ENCODE results near the gene ADARB1. TPM values are rescaled to one million over a fixed set of nuclear protein-coding genes. Genes with fewer than 3 reads are reported as not detected.
A peak's percentile ranks its signal among the peaks of the same experiment; 100 is the strongest.

ADARB1 gene
- total and polyA plus RNA-seq, 2 experiments from 2014 or later = 9.4 to 14.0 TPM

GRCh38 chr21:45029298-45029947 lies 45.0 kb upstream of the ADARB1 start:
- Histone ChIP-seq H3K27me3 (no peaks in the 10 kb centered on the region), H3K27ac (no peak overlapping the region), H3K4me1 (ENCODE audit: low read depth) (peaks cover 14% of the 10 kb centered on the region), H3K9me3 (ENCODE audit: low read depth) (no peaks in the 10 kb centered on the region), H3K36me3 (no peaks in the 10 kb centered on the region), H3K4me3 (no peak overlapping the region)
- TF ChIP-seq CTCF (IDR thresholded peaks at IDR 0.05; ENCODE audit: low read depth, low read length) = no peak
- DNase-seq (ENCODE audit: low read depth in 1 of 2, low spot score in 1 of 2) = peak in 1 of 2 donors; percentile 69

GRCh38 chr21:45029948-45030681 lies 44.3 kb upstream of the ADARB1 start:
- Histone ChIP-seq H3K27me3 (no peaks in the 10 kb centered on the region), H3K36me3 (no peaks in the 10 kb centered on the region), H3K27ac (no peak overlapping the region), H3K9me3 (ENCODE audit: low read depth) (no peaks in the 10 kb centered on the region), H3K4me1 (ENCODE audit: low read depth) (peaks cover 21% of the 10 kb centered on the region), H3K4me3 (no peak overlapping the region)
- no peak for DNase-seq (ENCODE audit: low read depth in 1 of 2, low spot score in 1 of 2)
- no peak for TF ChIP-seq CTCF (IDR thresholded peaks at IDR 0.05; ENCODE audit: low read depth, low read length)

- H3K4me3 ChIP-seq = no peak overlapping the region
- no peaks in the 10 kb centered on the region for H3K27me3 ChIP-seq
- no peaks in the 10 kb centered on the region for H3K36me3 ChIP-seq
- no peaks in the 10 kb centered on the region for H3K9me3 ChIP-seq (ENCODE audit: low read depth)
- peaks cover 28% of the 10 kb centered on the region for H3K4me1 ChIP-seq (ENCODE audit: low read depth)
- TF ChIP-seq CTCF (IDR thresholded peaks at IDR 0.05; ENCODE audit: low read depth, low read length) = no peak
- DNase-seq (ENCODE audit: low read depth in 1 of 2, low spot score in 1 of 2) = peak in 1 of 2 donors; percentile 43
- H3K27ac ChIP-seq = no peak overlapping the region
Observed at GRCh38 chr21:45030682-45031570, 43.5 kb upstream of the ADARB1 start.

- Histone ChIP-seq H3K27ac (no peak overlapping the region), H3K36me3 (no peaks in the 10 kb centered on the region), H3K27me3 (no peaks in the 10 kb centered on the region), H3K4me1 (ENCODE audit: low read depth) (peaks cover 29% of the 10 kb centered on the region), H3K4me3 (no peak overlapping the region), H3K9me3 (ENCODE audit: low read depth) (no peaks in the 10 kb centered on the region)
- no peak for TF ChIP-seq CTCF (IDR thresholded peaks at IDR 0.05; ENCODE audit: low read depth, low read length)
- no peak for DNase-seq (ENCODE audit: low read depth in 1 of 2, low spot score in 1 of 2)
Observed at GRCh38 chr21:45031571-45032191, 42.7 kb upstream of the ADARB1 start.

- no peak overlapping the region for H3K4me3 ChIP-seq
- H3K36me3 ChIP-seq = no peaks in the 10 kb centered on the region
- H3K9me3 ChIP-seq (ENCODE audit: low read depth) = no peaks in the 10 kb centered on the region
- H3K27ac ChIP-seq = no peak overlapping the region
- DNase-seq (ENCODE audit: low read depth in 1 of 2, low spot score in 1 of 2) = no peak
- H3K27me3 ChIP-seq = no peaks in the 10 kb centered on the region
- no peak for TF ChIP-seq CTCF (IDR thresholded peaks at IDR 0.05; ENCODE audit: low read depth, low read length)
- peaks cover 29% of the 10 kb centered on the region for H3K4me1 ChIP-seq (ENCODE audit: low read depth)
Observed at GRCh38 chr21:45032332-45032731, 42.0 kb upstream of the ADARB1 start.

Measured in cardiac muscle cell (in vitro differentiated cells and primary cell).